CD14-positive monocyte (primary cell): Measurements from ENCODE around the gene SLC6A16. TPM values are rescaled to one million over a fixed set of nuclear protein-coding genes. Genes with fewer than 3 reads are reported as not detected.

Experiments
- DNase-seq, 3 donors: peaks; one replicate each; pipeline ENCODE4 v3.0.0-alpha.2; 2011 to 2022
- H2AFZ ChIP-seq: 2 replicates; pipeline ENCODE4 v1.6.0; 2012; ENCODE audit warnings: mild to moderate bottlenecking, low read depth, low read length, inconsistent platforms; ENCODE audit not compliant: insufficient read depth, poor library complexity, severe bottlenecking
- H3K27ac ChIP-seq, 2 donors: 1 replicate in 1 of 2; 2 replicates in 1 of 2; pipeline ENCODE4 v1.5.1; 2012 to 2013; ENCODE audit warnings: low read length in 2 of 2, control low read depth in 1 of 2, inconsistent platforms in 1 of 2, low read depth in 1 of 2, mild to moderate bottlenecking in 1 of 2
- H3K27me3 ChIP-seq, 2 donors: one replicate each; pipeline versions ENCODE4 v1.6.0 to v1.6.1; 2011 to 2013; ENCODE audit warnings: low read length in 2 of 2; ENCODE audit not compliant: control insufficient read depth in 2 of 2, insufficient read depth in 2 of 2
- H3K36me3 ChIP-seq, 2 donors: replicated peaks in 1 of 2; 1 replicate in 1 of 2; 2 replicates in 1 of 2; pipeline versions ENCODE4 v1.5.1 to v1.6.1; 2012 to 2013; ENCODE audit warnings: low read length in 2 of 2, control low read depth in 1 of 2, inconsistent platforms in 1 of 2, mild to moderate bottlenecking in 1 of 2; ENCODE audit not compliant: insufficient read depth in 2 of 2, control insufficient read depth in 1 of 2
- H3K4me1 ChIP-seq, 2 donors: 1 replicate in 1 of 2; 2 replicates in 1 of 2; pipeline versions ENCODE4 v1.5.1 to v1.6.1; 2012 to 2013; ENCODE audit warnings: low read length in 2 of 2, control low read depth in 1 of 2, inconsistent platforms in 1 of 2, mild to moderate bottlenecking in 1 of 2, moderate library complexity in 1 of 2; ENCODE audit not compliant: insufficient read depth in 2 of 2, control insufficient read depth in 1 of 2
- H3K4me2 ChIP-seq: replicated peaks from 2 replicates; pipeline ENCODE3; 2012; ENCODE audit warnings: low read length, moderate library complexity, mild to moderate bottlenecking; ENCODE audit not compliant: poor library complexity, severe bottlenecking; ENCODE audit errors: extremely low read depth
- H3K4me3 ChIP-seq, 3 experiments: fragments of 200-600 bp in 1 of 3; sonication (generic) in 1 of 3; replicated peaks in 1 of 3; 1 replicate in 2 of 3; 2 replicates in 1 of 3; pipeline ENCODE4 v1.5.1; 2011 to 2013; ENCODE audit warnings: low read length in 3 of 3, mild to moderate bottlenecking in 3 of 3, control low read depth in 2 of 3, low read depth in 2 of 3, inconsistent platforms in 1 of 3, moderate library complexity in 1 of 3
- H3K79me2 ChIP-seq: 2 replicates; pipeline ENCODE4 v1.6.0; 2012; ENCODE audit warnings: mild to moderate bottlenecking, control low read depth, inconsistent platforms, low read length, moderate library complexity; ENCODE audit not compliant: insufficient read depth
- H3K9ac ChIP-seq: 2 replicates; pipeline ENCODE4 v1.6.0; 2017; ENCODE audit warnings: low read length, mild to moderate bottlenecking; ENCODE audit not compliant: insufficient read depth, poor library complexity, severe bottlenecking
- H3K9me3 ChIP-seq, 2 donors: replicated peaks in 1 of 2; 1 replicate in 1 of 2; 2 replicates in 1 of 2; pipeline versions ENCODE4 v1.5.1 to v1.6.1; 2012 to 2013; ENCODE audit warnings: low read length in 2 of 2, control low read depth in 1 of 2; ENCODE audit not compliant: control insufficient read depth in 1 of 2, insufficient read depth in 1 of 2
- H4K20me1 ChIP-seq: 2 replicates; pipeline ENCODE4 v1.6.0; 2012; ENCODE audit warnings: mild to moderate bottlenecking, low read length, control low read depth, moderate library complexity; ENCODE audit not compliant: insufficient read depth
- H3K27ac Mint-ChIP-seq, 7 donors: one replicate each; pipeline ENCODE4 v1.8.0; 2020; ENCODE audit warnings: mild to moderate bottlenecking in 7 of 7, mixed read lengths in 7 of 7, moderate library complexity in 6 of 7, inconsistent platforms in 2 of 7
- H3K27me3 Mint-ChIP-seq, 3 donors: one replicate each; pipeline ENCODE4 v1.8.0; 2021 to 2022; ENCODE audit warnings: low read depth in 3 of 3, mild to moderate bottlenecking in 3 of 3, mixed read lengths in 3 of 3, moderate library complexity in 3 of 3, inconsistent platforms in 1 of 3
- H3K36me3 Mint-ChIP-seq, 2 donors: one replicate each; pipeline ENCODE4 v1.8.0; 2020; ENCODE audit warnings: mixed read lengths in 2 of 2, inconsistent platforms in 1 of 2, mild to moderate bottlenecking in 1 of 2
- H3K4me1 Mint-ChIP-seq: one replicate; pipeline ENCODE4 v1.8.0; 2020; ENCODE audit warnings: mild to moderate bottlenecking, mixed read lengths
- H3K4me3 Mint-ChIP-seq, 2 donors: one replicate each; pipeline ENCODE4 v1.8.0; 2020; ENCODE audit warnings: mild to moderate bottlenecking in 2 of 2, mixed read lengths in 2 of 2, moderate library complexity in 1 of 2
- H3K9me3 Mint-ChIP-seq, 7 donors: one replicate each; pipeline ENCODE4 v1.8.0; 2020 to 2022; ENCODE audit warnings: mixed read lengths in 7 of 7, mild to moderate bottlenecking in 6 of 7, moderate library complexity in 6 of 7, inconsistent platforms in 2 of 7
- CTCF ChIP-seq: fragments of 200-600 bp; IDR thresholded peaks from one replicate; pipeline ENCODE4 v1.8.0; 2022; ENCODE audit warnings: antibody characterized with exemption, mild to moderate bottlenecking
- WGBS: methylation state at CpG from one replicate; pipeline ENCODE4 v1.1.5; 2013; ENCODE audit warnings: missing lambda C conversion rate; ENCODE audit not compliant: insufficient coverage; 5-methylcytosine and 5-hydroxymethylcytosine counted together
- intact Hi-C, 2 donors: fragments of 100-400 bp; cut with micrococcal nuclease; formaldehyde crosslinking; loops; one replicate each; pipeline versions ENCODE4 v1.15.0 to v1.15.1; 2023
- polyA plus RNA-seq, 3 donors: library from polyadenylated mRNA; depleted of rRNA in 1 of 3; unstranded in 2 of 3; stranded (reverse) in 1 of 3; fragments of 300-500 nt in 2 of 3; fragments of >200 nt in 1 of 3; fragmentation: Illumina TruSeq in 2 of 3; gene quantifications; 1 replicate in 2 of 3; 2 replicates in 1 of 3; pipeline ENCODE4 v1.2.3, GENCODE V29; 2012 to 2021

Gene SLC6A16
- polyA plus RNA-seq, 3 donors: 0.21 to 1.5 (median 0.55) TPM

GRCh38 chr19:49362048-49362928, 37.3 kb upstream of the SLC6A16 start, which contains the start of gene TEAD2:
TSS of gene TEAD2 (minus strand) at chr19:49362416. CDS start at chr19:49360075, 2,341 bp downstream.
- Histone ChIP-seq H3K4me1 (peaks cover 12 to 27% of the 10 kb centered on the region in 2 donors), H3K79me2 (no peaks in the 10 kb centered on the region), H4K20me1 (no peaks in the 10 kb centered on the region), H3K36me3 (no peaks in the 10 kb centered on the region), H3K4me3 (peak within 1 kb of the TSS in 1 of 3 experiments; percentile 57), H3K9ac (no peak within 1 kb of the TSS), H3K27ac (no peak within 1 kb of the TSS), H2AFZ (peak within 1 kb of the TSS; percentile 46), H3K9me3 (peaks cover 7 to 8% of the 10 kb centered on the region in 2 donors), H3K4me2 (peak within 1 kb of the TSS; percentile 61), H3K27me3 (peaks cover 18 to 59% of the 10 kb centered on the region in 2 donors)
- WGBS: 1% methylated on average over 40 of the region's 52 CpGs
- TF ChIP-seq CTCF: no peak
- no peak within 1 kb of the TSS for H3K27ac Mint-ChIP-seq
- H3K27me3 Mint-ChIP-seq: peaks cover 17 to 27% (median 20%) of the 10 kb centered on the region in 3 donors
- intact Hi-C loops: no loop called here
- peaks cover 6% of the 10 kb centered on the region for H3K4me1 Mint-ChIP-seq
- H3K36me3 Mint-ChIP-seq: no peaks in the 10 kb centered on the region
- peaks cover 0 to 8% (median 3%) of the 10 kb centered on the region in 7 donors for H3K9me3 Mint-ChIP-seq
- peak within 1 kb of the TSS in 1 of 2 donors; percentile 77 for H3K4me3 Mint-ChIP-seq
- DNase-seq: no peak

DNA sequence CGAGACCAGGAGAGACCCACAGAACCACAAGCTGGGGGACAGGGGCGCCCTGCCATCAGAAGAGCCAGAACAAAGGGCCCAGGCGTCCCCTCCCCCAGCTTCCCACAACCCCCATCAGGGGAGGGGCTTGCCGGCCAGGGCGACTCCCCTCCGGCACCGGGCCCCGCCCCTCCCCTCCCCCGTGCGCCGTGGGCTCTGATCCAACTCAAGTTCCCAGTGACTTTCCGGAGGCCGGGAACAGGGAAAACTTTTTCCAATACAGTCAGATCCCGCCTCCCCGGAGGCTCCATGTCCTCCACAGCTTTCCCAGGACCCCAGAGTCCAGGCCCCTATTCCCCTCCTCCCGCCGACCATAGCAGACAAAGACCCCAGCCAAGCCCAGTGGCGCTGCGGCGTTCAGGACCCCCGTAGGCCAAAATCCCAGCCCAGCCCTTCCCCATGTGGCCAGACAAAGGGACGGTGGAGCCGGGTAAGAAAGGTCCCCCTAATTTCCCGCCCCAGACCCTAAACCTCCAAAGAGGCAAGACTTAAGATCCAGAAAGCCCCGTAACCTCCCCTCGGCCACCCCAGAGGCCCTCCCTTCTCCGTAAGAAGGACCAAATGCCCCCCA, 36.6 kb upstream of the SLC6A16 start:
- no peaks in the 10 kb centered on the region for H4K20me1 ChIP-seq
- no peaks in the 10 kb centered on the region for H3K79me2 ChIP-seq
- Mint-ChIP-seq H3K27me3 (peaks cover 24 to 25% (median 25%) of the 10 kb centered on the region in 3 donors), H3K27ac (no peak overlapping the region), H3K9me3 (peaks cover 0 to 8% (median 3%) of the 10 kb centered on the region in 7 donors), H3K36me3 (no peaks in the 10 kb centered on the region), H3K4me1 (peaks cover 6% of the 10 kb centered on the region), H3K4me3 (peak overlapping the region in 1 of 2 donors; percentile 77)
- WGBS: 10% methylated on average over 27 of the region's 27 CpGs
- no peak overlapping the region for H3K9ac ChIP-seq
- peak overlapping the region; percentile 46 for H2AFZ ChIP-seq
- H3K9me3 ChIP-seq: peaks cover 7 to 8% of the 10 kb centered on the region in 2 donors
- H3K36me3 ChIP-seq: no peaks in the 10 kb centered on the region
- peaks cover 18 to 64% of the 10 kb centered on the region in 2 donors for H3K27me3 ChIP-seq
- H3K4me1 ChIP-seq: peaks cover 12 to 27% of the 10 kb centered on the region in 2 donors
- no peak for DNase-seq
- no peak for TF ChIP-seq CTCF
- no peak overlapping the region for H3K4me2 ChIP-seq
- no peak overlapping the region for H3K4me3 ChIP-seq
- intact Hi-C loops: no loop called here
- H3K27ac ChIP-seq: no peak overlapping the region
